ENCODE measurements around the gene ULK4.

DNA sequence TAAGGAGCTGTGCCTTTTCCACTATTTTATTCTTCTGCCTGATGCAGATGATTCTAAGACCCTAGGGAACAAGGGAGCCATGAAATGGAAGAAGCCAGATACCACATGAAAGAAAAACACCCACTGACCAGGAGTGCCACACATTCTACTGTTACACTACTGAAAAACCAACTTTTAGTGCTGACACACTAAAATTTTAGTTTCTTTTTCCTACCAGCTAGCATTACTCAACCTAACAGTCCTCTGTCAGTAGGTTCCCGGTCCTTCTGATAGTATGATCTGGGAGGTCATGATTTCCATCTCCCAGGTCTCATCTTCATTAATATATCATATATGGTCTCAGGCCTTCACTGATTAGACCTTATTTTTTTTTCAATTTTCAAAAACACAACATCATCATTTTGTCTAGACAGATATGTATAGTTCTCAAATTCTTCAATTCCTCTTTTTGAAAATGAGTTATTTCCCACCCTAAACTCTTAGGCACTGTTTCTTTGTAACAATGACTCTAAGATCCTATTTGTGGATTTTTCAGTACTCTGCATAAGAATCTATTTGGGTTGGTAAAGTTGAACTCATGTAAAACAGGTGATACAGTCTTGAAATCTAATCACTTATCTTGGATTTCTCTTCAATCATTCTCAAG is 440.8 kb downstream of the ULK4 start:
- no peak for TF ChIP-seq POLR2AphosphoS5 (IDR thresholded peaks at IDR 0.05; ENCODE audit: low read depth, low read length)
- no peak for TF ChIP-seq HDAC2 (IDR thresholded peaks at IDR 0.05; ENCODE audit: borderline replicate concordance in 1 of 2, low read depth in 2 of 2, low read length in 2 of 2)
- no peak for TF ChIP-seq JUN (IDR thresholded peaks at IDR 0.05; ENCODE audit: low read depth, low read length)
- no peak for TF ChIP-seq EZH2 (IDR thresholded peaks at IDR 0.05; ENCODE audit: low read depth, low read length, severe bottlenecking)
- TF ChIP-seq RAD21 (IDR thresholded peaks at IDR 0.05 in 1 of 2, conservative IDR thresholded peaks at IDR 0.05 in 1 of 2; ENCODE audit: low read depth in 2 of 2, low read length in 2 of 2), result no peak

Data from H1 (cell line).